Central memory CD4-positive, alpha-beta T cell (primary cell): ENCODE results near the gene ANKRD13D.
"Not testable (repeated sequence)": the region's sequence is repeated elsewhere in the genome, so short reads cannot be mapped to it uniquely, and the experiment has no call there.

Experiments used
- DNase-seq: peaks from one replicate; pipeline ENCODE4 v3.0.0; 2022

ANKRD13D gene

DNA sequence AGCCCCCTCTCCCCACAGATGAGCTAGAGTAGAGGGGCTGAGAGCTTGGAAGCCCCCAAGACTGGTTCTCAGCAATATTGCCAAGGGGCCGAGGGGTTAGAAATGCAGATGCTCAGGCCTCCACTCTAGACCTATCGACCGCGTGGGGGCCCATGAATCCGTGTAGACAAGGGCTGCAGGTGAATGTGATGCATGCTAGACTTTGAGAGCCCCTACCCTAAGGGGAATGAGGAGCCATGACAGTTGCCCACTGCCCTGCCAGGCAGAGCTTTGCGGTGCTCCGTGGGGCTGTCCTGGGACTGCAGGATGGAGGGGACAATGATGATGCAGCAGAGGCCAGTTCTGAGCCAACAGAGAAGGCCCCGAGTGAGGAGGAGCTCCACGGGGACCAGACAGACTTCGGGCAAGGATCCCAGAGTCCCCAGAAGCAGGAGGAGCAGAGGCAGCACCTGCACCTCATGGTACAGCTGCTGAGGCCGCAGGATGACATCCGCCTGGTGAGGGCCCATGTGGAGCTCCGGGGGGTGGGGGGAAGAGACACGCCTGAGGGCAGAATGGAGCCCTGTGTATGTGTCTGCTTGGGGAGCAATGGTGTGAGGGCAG, 15.5 kb downstream of the ANKRD13D start:
- no peak for DNase-seq

DNA sequence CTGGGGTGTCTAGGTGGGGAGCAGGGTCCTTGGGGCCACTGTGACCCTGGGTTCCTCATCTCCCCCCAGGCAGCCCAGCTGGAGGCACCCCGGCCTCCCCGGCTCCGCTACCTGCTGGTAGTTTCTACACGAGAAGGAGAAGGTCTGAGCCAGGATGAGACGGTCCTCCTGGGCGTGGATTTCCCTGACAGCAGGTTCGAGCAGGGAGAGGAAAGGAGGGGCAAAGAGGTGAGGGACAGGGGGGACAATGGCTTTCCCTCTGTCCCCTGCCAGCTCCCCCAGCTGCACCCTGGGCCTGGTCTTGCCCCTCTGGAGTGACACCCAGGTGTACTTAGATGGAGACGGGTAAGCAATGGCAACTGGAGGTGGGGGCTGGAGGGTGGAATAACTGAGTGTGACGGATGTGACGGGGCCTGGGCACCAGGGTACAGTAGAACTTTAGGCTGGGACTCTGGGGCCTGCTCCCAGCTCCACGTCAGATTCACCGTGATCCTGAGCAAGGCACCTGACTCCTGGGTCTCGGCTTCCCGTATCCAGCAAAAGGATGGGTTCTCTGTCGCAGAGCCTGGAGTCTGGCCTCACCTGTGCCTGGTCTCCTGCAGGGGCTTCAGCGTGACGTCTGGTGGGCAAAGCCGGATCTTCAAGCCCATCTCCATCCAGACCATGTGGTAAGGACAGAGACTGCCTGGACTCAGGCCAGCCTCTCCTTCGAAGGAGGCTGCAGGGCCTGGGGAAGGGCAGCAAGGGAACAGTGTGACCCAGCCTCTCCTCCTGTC, 17.9 kb downstream of the ANKRD13D start:
- no peak for DNase-seq

DNA sequence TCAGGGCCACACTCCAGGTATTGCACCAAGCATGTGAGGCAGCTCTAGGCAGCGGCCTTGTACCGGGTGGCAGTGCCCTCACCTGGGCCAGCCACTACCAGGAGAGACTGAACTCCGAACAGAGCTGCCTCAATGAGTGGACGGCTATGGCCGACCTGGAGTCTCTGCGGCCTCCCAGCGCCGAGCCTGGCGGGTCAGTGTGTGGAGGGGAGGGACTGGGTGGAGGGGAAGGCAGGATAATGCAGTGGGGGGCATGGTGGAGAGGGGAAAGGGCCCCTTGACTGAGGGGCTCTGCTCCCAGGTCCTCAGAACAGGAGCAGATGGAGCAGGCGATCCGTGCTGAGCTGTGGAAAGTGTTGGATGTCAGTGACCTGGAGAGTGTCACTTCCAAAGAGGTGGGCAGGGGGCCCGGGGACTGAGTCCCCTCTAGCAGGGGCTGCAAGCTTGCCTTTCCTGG, 18.5 kb downstream of the ANKRD13D start:
- DNase-seq: no peak

DNA sequence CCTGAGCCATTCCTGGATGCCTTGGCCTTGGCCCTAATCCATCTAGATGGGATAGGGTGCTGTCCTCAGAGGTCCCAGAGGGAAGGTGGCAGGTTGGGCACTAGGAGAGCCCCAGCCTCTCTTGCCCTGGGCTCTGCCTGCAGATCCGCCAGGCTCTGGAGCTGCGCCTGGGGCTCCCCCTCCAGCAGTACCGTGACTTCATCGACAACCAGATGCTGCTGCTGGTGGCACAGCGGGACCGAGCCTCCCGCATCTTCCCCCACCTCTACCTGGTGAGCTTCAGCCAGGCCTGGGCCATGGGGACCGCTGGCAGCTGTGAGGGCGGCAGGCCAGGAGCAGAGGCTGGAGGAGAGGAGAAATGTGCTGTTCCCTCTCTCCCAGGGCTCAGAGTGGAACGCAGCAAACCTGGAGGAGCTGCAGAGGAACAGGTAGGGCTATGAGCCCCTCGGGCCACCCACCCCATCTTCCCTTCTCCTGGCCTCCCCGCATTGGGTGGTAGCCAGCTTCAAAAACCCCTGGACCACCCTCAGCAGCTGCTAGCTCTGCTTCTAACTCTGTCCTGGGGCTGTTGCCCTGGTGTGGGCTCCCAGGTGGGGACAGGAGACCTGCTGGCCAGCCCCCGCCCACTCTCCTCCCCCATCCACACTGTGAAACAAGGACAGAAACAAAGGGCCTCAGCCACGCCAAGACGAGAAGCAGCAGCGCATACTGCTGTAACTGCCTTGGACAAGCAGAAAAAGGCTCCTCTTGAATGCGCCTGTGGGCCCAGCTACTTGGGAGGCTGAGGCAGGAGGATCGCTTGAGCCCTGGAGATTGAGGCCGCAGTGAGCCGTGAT, 19.1 kb downstream of the ANKRD13D start:
- DNase-seq: no peak

DNA sequence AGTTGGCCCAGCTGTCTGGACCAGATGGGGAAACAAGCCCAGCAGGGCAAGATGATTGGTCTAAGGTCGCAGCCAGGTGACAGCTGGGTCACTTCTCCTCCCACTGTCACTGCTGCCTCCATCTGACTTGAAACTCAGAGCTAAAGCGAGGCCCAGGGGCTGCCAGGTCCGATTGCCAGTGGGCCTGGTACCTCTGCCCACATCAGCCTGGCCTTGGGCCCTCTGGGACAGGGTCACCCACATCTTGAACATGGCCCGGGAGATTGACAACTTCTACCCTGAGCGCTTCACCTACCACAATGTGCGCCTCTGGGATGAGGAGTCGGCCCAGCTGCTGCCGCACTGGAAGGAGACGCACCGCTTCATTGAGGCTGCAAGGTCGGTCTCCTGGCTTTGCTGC, 20.1 kb downstream of the ANKRD13D start:
- no peak for DNase-seq

DNA sequence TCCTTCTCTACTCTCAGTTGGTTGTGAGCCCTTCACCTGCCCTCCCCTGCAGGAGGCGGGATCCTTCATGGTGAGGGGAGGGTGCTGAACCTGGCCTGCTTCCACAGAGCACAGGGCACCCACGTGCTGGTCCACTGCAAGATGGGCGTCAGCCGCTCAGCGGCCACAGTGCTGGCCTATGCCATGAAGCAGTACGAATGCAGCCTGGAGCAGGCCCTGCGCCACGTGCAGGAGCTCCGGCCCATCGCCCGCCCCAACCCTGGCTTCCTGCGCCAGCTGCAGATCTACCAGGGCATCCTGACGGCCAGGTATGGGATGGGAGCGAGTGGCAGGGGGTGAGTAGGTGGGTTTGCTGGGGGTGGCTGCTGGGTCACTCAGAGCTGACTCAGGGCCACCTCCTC, 20.6 kb downstream of the ANKRD13D start:
- DNase-seq: no peak

DNA sequence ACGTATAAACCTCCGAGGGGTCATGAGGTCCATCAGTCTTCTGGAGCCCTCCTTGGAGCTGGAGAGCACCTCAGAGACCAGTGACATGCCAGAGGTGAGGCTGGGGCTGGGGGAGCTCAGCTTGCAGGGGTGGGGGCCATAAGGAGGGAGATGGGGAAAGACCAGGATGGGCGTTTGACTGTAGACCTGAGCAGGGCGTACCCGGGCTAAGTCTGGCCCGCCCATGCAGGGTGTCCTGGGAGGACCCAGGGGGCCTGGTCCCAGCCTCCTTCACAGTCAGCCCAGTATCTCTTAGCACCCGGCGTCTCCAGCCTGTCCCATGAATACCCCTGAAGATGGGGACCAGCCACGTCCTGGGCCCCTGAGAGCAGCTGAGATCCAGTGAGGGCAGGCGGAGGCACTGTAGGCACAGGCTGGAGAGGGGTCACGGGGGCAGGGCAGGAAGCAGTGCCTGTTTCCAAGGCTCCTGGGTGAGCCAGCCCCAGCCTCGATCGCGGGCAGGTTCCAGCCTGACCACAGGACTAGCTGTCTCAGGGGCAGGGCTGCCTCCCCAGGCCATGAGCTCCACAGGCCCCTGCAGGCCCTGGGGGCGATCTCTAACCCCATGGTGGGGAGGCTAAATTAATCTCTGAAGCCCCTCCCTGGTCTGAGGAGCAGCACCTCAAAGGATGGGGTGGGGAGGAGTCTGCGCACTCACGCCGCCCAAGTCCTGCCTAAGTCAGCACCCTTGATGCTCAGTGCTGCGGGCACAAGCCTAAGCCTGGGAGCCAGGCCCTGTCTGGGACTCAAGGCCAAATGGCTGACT, 21.3 kb downstream of the ANKRD13D start:
- no peak for DNase-seq

DNA sequence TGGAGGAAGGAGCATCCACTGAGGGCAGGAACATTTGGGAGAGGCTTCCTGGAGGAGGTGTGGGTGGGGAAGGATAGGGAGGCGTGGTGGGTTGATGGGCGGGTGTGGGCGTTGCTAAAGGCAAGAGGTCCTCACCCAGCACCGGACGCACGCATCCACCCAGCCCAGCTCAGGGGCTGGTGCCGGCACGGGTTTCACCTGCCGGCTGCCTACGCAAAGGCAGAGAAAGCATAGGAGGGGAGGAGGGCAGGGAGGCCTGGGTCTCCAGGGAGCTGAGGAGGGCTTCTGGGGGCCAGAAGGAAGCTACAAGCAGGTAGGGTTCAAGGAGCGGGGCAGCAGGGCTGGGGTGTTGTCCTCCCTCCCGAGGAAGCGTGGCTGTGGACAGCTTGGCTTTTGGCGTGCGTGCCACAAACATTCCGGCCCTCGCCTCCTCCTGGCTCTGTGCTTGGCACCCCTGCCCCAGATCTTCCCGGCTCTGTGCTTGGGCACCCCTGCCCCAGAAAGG, 22.0 kb downstream of the ANKRD13D start:
- DNase-seq: no peak

DNA sequence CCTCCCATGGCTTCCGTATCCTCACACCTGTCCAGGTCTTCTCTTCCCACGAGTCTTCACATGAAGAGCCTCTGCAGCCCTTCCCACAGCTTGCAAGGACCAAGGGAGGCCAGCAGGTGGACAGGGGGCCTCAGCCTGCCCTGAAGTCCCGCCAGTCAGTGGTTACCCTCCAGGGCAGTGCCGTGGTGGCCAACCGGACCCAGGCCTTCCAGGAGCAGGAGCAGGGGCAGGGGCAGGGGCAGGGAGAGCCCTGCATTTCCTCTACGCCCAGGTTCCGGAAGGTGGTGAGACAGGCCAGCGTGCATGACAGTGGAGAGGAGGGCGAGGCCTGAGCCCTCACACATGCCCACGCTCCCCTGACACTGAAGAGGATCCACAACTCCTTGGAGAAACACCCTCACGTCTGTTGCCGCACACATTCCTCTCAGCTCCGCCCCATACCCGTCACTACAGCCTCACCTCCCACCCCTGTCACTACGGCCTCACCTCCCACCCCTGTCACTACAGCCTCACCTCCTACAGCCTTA, 22.5 kb downstream of the ANKRD13D start:
- no peak for DNase-seq

DNA sequence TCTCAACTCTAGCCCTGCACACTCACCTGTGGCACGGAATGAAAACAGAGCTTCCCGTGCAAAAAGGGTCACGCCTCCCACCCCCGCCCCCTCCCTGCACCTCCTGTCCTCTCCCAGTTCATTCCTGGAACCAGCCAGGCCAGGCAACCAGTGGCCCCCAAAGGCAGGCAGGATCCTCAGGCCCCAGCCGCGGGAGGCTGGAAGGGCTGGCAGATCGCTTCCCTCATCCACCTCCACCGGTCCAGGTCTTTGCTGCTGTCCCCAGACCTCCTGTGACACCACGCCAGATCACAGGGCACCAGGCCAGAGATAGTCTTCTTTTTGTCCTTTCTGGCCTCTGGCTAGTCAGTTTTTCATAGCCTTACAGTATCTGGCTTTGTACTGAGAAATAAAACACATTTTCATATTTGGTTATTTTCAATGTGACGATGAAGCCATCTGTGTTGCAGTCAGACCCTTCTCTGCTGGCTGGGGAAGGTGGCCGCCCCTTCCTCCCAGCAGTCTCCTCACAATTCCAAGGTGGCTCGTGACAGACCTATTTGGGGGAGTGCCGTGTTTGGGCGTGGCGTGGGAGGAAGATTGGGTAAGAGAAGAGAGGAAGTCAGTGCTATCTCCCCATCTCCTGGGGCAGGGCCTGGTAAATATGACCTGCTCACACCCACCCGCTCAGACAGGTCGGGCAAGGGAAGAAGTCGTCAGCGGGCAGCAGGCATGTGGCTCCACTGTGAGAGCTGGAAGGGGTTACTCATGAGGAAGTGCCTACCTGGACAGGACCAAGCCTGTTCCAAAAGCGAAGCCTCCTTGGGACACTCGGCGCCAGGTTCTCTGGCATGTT, 23.3 kb downstream of the ANKRD13D start:
- peak; percentile 56 for DNase-seq

DNA sequence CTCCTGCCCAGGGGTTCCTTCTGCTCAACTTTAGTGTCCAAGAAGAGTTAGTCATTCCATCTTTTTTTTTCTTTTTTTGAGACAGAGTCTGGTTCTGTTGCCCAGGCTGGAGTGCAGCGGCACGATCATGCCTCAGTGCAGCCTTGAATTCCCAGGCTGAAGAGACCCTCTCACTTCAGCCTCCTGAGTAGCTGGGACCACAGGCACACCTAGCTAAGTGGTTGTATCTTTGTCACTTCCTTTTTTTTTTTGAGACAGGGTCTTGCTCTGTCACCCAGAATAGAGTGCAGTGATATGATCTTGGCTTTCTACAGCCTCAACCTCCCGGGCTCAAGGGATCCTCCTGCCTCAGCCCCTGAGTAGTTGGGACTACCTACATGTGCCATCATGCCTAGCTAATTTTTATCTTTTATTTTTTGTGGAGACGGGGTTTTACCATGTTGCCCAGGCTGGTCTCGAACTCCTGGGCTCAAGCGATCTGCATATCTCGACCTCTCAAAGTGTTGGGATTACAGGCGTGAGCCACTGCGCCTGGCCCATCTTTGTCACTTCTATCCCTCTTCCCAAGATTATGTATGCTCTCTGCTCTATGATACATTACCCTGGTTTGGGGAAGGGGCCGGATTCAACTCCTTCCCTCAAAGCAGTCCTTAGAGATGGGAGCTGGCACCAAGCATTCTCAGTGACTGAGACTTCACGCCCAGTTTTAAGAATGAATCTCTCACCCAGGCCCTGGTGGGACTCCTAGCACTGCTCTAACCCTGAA, 24.2 kb downstream of the ANKRD13D start:
- no peak for DNase-seq

DNA sequence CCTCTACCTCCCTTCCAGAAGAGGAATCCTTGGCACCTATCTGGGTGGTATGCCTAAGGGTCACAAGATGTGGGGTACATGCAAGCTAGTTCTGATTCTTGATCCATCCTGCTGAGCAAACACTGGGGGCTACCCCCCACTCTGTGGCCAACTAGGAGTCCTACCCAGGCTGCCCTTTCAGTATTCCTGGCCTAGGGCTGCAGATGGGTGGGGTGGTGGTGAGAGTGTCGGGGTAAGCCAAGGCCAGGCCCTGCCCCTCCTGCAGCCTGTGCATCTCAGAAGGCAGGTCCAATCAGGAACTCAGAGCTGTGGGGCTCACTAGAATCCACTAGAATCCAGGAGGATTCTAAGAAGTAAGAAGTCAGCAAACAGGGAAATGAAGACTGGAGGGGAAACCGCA, 25.1 kb downstream of the ANKRD13D start:
- DNase-seq: no peak

DNA sequence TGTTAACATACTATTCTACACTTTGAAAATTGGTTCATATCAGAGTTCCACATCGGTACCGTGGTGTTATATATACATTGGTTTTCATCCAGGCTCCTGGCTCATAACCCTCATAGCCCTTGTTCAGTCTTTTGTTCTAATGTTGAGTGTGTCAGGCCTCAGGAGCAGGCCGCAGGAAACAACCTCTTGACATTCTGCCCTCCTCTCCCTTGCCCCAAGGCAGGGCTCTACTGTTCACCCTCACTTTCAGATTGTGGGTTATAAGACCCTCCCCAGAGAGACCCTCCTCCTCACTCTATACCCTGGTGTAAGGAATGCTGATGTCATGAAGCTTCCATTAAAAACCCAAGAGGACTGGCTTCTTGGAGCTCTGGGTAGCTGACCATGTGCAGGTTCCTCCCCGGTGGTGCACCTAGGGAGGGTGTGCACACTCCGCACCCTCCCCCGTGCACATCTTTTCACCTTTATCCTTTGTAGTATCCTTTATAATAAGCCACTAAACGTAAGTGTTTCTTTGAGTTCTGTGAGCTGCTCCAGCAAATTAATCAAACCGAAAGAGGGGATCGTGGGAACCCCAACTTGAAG, 26.3 kb downstream of the ANKRD13D start:
- no peak for DNase-seq

DNA sequence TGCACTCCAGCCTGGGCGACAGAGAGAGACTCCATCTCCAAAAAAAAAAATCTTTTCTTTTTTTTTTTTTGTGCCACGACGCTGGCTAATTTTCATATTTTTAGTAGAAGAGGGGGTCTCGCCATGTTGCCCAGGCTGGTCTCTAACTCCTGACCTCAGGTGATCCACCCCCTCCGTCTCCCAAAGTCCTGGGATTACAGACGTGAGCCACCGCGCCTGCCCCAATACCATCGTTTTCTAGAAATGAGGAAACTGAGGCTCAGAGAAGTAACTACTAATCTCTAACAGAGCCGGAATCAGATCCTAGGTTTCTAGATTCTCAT, 27.7 kb downstream of the ANKRD13D start:
- no peak for DNase-seq

DNA sequence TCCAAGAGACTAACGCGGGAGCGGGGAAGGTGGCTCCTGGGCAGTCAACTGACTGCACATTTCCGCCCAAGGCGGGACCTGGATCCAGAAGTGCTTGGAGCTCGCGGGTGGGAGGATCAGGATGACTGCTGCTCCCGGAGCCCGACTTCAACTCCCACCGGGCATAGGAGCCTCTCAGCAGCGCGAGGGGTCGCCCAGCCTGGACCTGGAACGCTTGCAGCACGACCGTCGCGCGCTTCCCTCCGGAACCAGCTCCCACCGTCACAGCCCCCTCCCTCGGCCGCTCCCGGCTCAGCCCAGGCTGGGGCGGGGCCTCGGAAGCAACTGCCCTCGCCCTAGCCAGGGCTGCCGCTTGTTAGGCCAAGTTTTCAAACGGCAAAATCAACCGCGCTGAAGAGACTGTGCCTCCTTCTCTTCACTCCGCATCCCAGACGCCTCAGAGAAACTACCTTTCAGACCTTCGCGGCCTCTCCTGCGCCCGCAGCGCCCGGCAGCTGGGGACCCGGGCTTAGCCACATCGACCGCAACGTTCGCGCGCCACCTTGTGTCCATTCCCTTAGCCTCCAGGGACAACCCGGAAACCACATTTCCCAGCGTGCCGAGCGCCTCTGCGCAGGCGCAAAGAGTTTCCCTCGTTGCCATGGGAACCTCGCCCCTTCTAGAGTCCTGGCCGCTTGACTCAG, 28.2 kb downstream of the ANKRD13D start:
- DNase-seq: peak; percentile 97

DNA sequence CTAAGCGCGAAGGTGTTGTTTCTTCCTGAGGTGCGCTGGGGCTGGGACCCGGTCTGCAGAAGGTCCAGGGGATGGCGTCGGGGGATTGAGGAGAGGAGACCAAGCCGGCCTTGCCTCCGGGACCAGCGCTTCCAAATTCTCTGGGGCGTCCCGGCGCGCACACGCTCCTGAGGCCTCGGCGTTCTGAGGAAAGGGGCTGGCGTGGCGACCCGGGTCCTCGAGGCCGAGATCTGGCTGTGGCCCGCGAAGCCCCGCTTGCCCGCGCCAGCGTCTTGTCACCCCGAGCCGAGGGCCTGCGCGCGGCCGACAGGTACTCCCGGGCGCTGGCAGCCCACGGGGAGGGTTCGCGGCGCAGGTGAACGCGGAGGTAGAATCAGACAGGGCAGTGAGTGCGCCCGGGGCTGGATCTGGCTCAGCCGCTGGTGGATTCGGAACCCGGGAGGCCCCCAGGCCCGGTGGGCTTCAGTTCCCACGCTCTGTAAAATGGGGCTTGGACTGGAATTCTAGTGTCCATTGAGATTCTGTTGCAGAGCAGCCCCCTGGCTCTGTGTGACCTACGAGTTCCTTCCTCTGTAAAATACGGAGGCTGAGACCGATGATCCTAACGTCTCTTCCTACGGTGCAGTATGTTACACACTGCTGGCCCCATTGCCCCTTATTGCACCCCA, 28.9 kb downstream of the ANKRD13D start:
- no peak for DNase-seq

DNA sequence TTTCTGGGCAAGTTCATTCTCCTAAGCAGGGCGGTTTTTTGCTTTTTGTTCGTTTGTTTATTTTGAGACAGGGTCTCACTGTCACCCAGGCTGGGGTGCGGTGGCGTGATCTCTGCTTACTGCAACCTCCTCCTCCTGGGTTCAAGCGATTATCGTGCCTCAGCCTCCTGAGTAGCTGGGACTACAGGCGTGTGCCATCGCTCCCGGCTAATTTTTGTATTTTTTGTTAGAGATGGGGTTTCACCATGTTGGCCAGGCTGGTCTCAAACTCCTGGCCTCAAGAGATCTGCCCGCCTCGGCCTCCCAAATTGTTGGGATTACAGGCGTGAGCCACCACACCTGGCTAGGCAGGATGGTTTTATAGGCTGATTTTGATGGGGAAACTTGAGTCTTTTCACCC, 29.8 kb downstream of the ANKRD13D start:
- not testable (repeated sequence) for DNase-seq

DNA sequence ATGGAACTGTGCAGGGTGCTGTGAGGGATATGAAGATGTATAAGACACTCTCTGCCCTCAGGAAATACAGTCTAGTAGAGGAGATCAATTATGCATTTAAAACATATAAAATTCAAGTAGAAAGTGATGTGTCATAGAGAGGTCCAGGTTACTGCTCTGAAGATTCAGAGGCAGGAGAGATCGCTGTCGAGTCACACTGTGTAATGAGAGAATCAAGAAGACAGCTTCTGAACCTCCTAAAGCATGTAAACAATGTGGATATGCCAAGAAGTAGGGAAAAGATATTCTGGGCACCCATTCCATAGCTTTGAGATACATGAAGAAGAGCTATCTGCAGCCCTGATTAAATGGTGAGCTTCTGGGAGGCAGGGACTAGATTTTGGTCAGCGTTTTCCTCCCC, 30.9 kb downstream of the ANKRD13D start:
- DNase-seq: no peak

DNA sequence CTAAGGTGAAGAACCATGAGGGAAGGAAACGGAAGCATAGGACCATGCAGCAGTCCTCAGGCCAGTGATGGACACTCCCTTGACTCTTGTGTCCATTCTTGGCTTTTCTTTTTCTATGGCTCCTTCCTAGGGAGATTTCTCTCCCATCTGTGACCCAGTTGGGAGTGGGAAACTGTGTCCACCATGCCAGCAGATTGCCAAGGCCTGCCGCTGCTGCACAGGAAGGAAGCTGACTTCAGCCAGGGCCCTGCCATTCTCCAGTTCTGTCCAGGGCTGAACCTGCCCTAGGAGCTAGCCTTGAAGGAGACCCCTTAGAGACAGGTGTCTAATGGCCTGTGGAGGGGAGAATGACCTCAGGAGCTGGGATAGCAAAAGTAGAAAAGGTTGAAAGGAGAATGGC, 31.6 kb downstream of the ANKRD13D start:
- DNase-seq: no peak
